Activated T-helper 1 cell treated with Interleukin-2 at 50 U/mL for 16 hours (primary cell): ENCODE data around the gene PRR12.
A peak's percentile ranks its signal among the peaks of the same experiment; 100 is the strongest.

Source experiments
- DNase-seq: peaks from one replicate; pipeline ENCODE4 v3.0.0-alpha.2; 2020; ENCODE audit warnings: low read depth

The PRR12 gene

GRCh38 chr19:49560358-49560900, 30.6 kb upstream of the PRR12 start:
- no peak for DNase-seq

- DNase-seq = no peak
Measured at GRCh38 chr19:49564616-49565045, 26.4 kb upstream of the PRR12 start.

GRCh38 chr19:49565261-49565660, 25.7 kb upstream of the PRR12 start:
- DNase-seq = no peak

- DNase-seq = no peak
Measured at GRCh38 chr19:49566302-49566701, 24.7 kb upstream of the PRR12 start.

- peak; percentile 57 for DNase-seq
Measured at GRCh38 chr19:49567861-49568441, 23.0 kb upstream of the PRR12 start.

- peak; percentile 49 for DNase-seq
Measured at GRCh38 chr19:49570138-49570856, 20.7 kb upstream of the PRR12 start.

GRCh38 chr19:49570997-49571676, 19.8 kb upstream of the PRR12 start:
- DNase-seq = no peak

- DNase-seq = no peak
Measured at GRCh38 chr19:49573009-49573408, 18.0 kb upstream of the PRR12 start.

GRCh38 chr19:49573425-49573824, 17.6 kb upstream of the PRR12 start:
- no peak for DNase-seq

GRCh38 chr19:49574206-49574755, 16.7 kb upstream of the PRR12 start:
- no peak for DNase-seq

GRCh38 chr19:49579193-49579592, 11.8 kb upstream of the PRR12 start:
- DNase-seq = no peak

GRCh38 chr19:49579947-49580263, 11.1 kb upstream of the PRR12 start:
- no peak for DNase-seq

GRCh38 chr19:49580264-49581006, 10.5 kb upstream of the PRR12 start, which contains the start of gene NOSIP:
NOSIP (minus strand) TSS chr19:49580556; CDS start chr19:49560691, 19,865 bp downstream.
- peak; percentile 94 for DNase-seq

GRCh38 chr19:49581007-49581508, 9.9 kb upstream of the PRR12 start, which contains the start of gene PRRG2:
PRRG2 (plus strand) TSS chr19:49581316; CDS start chr19:49583220, 1,904 bp downstream.
- no peak for DNase-seq

GRCh38 chr19:49583239-49583638, 7.7 kb upstream of the PRR12 start:
- no peak for DNase-seq

GRCh38 chr19:49585023-49585422, 6.0 kb upstream of the PRR12 start:
- DNase-seq = no peak

GRCh38 chr19:49587227-49587626, 3.8 kb upstream of the PRR12 start:
- DNase-seq = no peak

GRCh38 chr19:49588365-49589122, 2.4 kb upstream of the PRR12 start:
- DNase-seq = no peak

- DNase-seq = no peak
Measured at GRCh38 chr19:49589502-49589905, 1.5 kb upstream of the PRR12 start.

- DNase-seq = peak; percentile 87
Measured at GRCh38 chr19:49590071-49590970, 661 bp upstream of the PRR12 start.
